GM20000 (cell line): ENCODE measurements around the gene PHACTR1.

ENCODE experiments used
- DNase-seq: peaks from one replicate; pipeline ENCODE4 v3.0.0; 2012; ENCODE audit warnings: low spot score
- CTCF ChIP-seq: IDR thresholded peaks from 2 replicates; pipeline ENCODE4 v1.5.1; 2012; ENCODE audit warnings: mild to moderate bottlenecking, control low read depth; ENCODE audit errors: extremely low read depth, missing control alignments

PHACTR1 gene

GRCh38 chr6:13190376-13190775 is 473.8 kb downstream of the PHACTR1 start:
- DNase-seq = no peak
- no peak for TF ChIP-seq CTCF

GRCh38 chr6:13191461-13191860 is 474.9 kb downstream of the PHACTR1 start:
- no peak for DNase-seq
- no peak for TF ChIP-seq CTCF

- peak; percentile 48 for TF ChIP-seq CTCF
Observed at GRCh38 chr6:13194852-13195251, 478.3 kb downstream of the PHACTR1 start.

GRCh38 chr6:13195803-13196202 is 479.2 kb downstream of the PHACTR1 start:
- no peak for DNase-seq

More at GRCh38 chr6:13194852-13195251, 478.3 kb downstream of the PHACTR1 start:
- DNase-seq = peak; percentile 80

GRCh38 chr6:13198168-13198567 is 481.6 kb downstream of the PHACTR1 start:
- no peak for TF ChIP-seq CTCF
- no peak for DNase-seq

More at GRCh38 chr6:13195803-13196202, 479.2 kb downstream of the PHACTR1 start:
- no peak for TF ChIP-seq CTCF

- DNase-seq = no peak
- no peak for TF ChIP-seq CTCF
Observed at GRCh38 chr6:13201336-13201735, 484.8 kb downstream of the PHACTR1 start.

- DNase-seq = no peak
- no peak for TF ChIP-seq CTCF
Observed at GRCh38 chr6:13203145-13203544, 486.6 kb downstream of the PHACTR1 start.
